Effector memory CD8-positive, alpha-beta T cell (primary cell): ENCODE measurements around the gene TOX3.

Experiments
- ATAC-seq: fragments of 150-1000 bp; cut with Tn5 transposase; replicated peaks from 2 replicates; pipeline ENCODE4 v1.10.0; 2021; ENCODE audit warnings: mild to moderate bottlenecking, moderate library complexity
- DNase-seq, 3 experiments: peaks; one replicate each; pipeline ENCODE4 v3.0.0; 2021
- H3K27ac Mint-ChIP-seq, 2 donors: one replicate each; pipeline ENCODE4 v1.8.0; 2022; ENCODE audit warnings: mild to moderate bottlenecking in 2 of 2, mixed read lengths in 2 of 2, moderate library complexity in 2 of 2
- H3K27me3 Mint-ChIP-seq, 2 donors: one replicate each; pipeline ENCODE4 v1.8.0; 2022; ENCODE audit warnings: mixed read lengths in 2 of 2
- H3K36me3 Mint-ChIP-seq: one replicate; pipeline ENCODE4 v1.8.0; 2022; ENCODE audit warnings: mild to moderate bottlenecking, moderate library complexity, mixed read lengths; ENCODE audit not compliant: insufficient read depth
- H3K4me1 Mint-ChIP-seq, 2 donors: one replicate each; pipeline ENCODE4 v1.8.0; 2022; ENCODE audit warnings: low read depth in 2 of 2, mixed read lengths in 2 of 2
- H3K4me3 Mint-ChIP-seq, 2 donors: one replicate each; pipeline ENCODE4 v1.8.0; 2022; ENCODE audit warnings: mild to moderate bottlenecking in 2 of 2, mixed read lengths in 2 of 2, moderate library complexity in 2 of 2
- H3K9me3 Mint-ChIP-seq, 2 donors: one replicate each; pipeline ENCODE4 v1.8.0; 2022; ENCODE audit warnings: mixed read lengths in 2 of 2
- total RNA-seq, 9 experiments: gene quantifications; one replicate each; lab custom pipeline; 2026; lab: John Stamatoyannopoulos, UW

The TOX3 gene
- total RNA-seq = 0 to 0.11 (median 0) reads per million in 9 experiments

- H3K27me3 Mint-ChIP-seq = peaks cover 22 to 48% of the 10 kb centered on the region in 2 donors
Measured at GRCh38 chr16:52547004-52547833, at the start of gene TOX3. TSS of gene TOX3 (minus strand) at chr16:52547143. CDS start at chr16:52546723, 420 bp downstream.

GRCh38 chr16:52592778-52593177, 45.8 kb upstream of the TOX3 start:
- no peaks in the 10 kb centered on the region for H3K9me3 Mint-ChIP-seq

More at GRCh38 chr16:52547004-52547833, at the start of gene TOX3:
- no peak for DNase-seq
- Mint-ChIP-seq H3K9me3 (peaks cover 0 to 4% of the 10 kb centered on the region in 2 donors), H3K4me3 (peak within 1 kb of the TSS in 1 of 2 donors; percentile 61), H3K4me1 (peaks cover 3 to 5% of the 10 kb centered on the region in 2 donors), H3K36me3 (no peaks in the 10 kb centered on the region), H3K27ac (no peak within 1 kb of the TSS)
- no peak for ATAC-seq

DNA sequence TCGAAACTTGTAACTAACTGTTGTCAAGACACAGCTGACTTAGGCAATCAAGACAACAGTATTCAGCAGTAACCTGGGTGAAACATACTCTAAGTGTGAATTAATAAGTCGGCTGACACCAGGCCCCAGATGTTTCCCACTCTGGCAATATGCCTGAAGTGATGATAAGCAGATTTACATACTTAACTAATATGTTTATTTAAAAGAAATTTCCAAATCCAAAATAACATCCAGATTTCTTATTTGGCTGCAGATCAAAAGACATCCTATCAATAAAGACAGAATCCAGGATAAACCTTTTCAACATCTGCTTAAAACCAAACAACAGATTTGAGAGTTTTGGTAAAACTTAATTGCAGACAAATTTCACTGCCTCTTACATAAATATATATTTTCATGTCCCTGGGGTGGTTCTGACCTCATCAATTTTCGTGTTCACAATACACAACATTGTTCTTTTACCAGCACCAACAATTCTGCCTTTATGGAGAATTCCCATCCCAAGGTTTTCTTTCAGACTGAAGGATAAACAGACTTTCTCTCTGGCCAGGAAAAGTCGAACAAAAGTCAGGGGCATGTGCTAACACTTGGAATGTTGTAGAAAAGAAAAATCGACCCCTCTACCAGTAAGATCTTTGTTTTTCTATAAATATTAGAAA, 45.1 kb upstream of the TOX3 start:
- no peak for DNase-seq
- no peak for ATAC-seq
- Mint-ChIP-seq H3K4me1 (no peaks in the 10 kb centered on the region), H3K27ac (no peak overlapping the region), H3K9me3 (no peaks in the 10 kb centered on the region), H3K4me3 (no peak overlapping the region), H3K36me3 (no peaks in the 10 kb centered on the region), H3K27me3 (no peaks in the 10 kb centered on the region)

More at GRCh38 chr16:52592778-52593177, 45.8 kb upstream of the TOX3 start:
- no peaks in the 10 kb centered on the region for H3K36me3 Mint-ChIP-seq
- no peak for DNase-seq
- no peak for ATAC-seq
- H3K4me3 Mint-ChIP-seq = no peak overlapping the region
- H3K27ac Mint-ChIP-seq = no peak overlapping the region
- no peaks in the 10 kb centered on the region for H3K4me1 Mint-ChIP-seq
- H3K27me3 Mint-ChIP-seq = no peaks in the 10 kb centered on the region

DNA sequence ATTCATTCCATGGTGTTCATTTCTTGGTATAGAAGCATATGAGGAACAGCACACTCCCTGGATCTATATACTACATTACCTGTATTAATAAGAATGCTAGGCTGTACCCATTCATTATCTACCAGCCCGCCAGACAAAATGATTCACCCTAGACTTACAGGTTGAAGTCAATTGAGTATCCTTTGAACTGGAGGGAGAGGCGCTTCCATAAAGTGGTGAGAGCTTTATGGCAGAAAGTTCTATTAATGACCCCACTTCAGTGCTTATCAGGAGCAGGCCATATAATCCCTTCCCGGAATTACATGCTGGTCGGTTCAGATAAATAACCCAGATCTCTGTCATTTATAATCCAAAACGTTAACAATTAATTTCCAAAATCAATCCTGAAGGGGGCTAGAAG, 44.5 kb upstream of the TOX3 start:
- H3K9me3 Mint-ChIP-seq = no peaks in the 10 kb centered on the region
- no peaks in the 10 kb centered on the region for H3K4me1 Mint-ChIP-seq
- DNase-seq (no peak), ATAC-seq (no peak)
- H3K36me3 Mint-ChIP-seq = no peaks in the 10 kb centered on the region
- no peak overlapping the region for H3K4me3 Mint-ChIP-seq
- no peak overlapping the region for H3K27ac Mint-ChIP-seq
- no peaks in the 10 kb centered on the region for H3K27me3 Mint-ChIP-seq

DNA sequence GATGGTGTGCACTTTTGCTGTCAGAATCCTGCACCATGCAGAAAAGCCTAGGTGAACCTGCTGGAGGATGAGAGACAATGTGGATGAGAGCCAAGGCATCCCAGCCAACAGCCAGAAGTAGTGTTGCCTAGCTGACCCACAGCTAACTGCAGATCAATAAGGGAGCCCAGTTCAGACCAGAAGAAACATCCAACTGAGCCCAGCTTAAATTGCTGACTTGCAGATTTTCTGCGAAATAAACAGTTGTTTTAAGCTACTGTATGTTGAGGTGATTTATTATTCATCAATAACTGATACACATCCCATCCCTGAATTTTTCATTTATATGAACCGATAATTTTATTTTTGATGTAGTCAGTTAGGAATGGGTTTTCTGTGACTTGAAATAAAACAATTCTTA, 39.2 kb upstream of the TOX3 start:
- no peak for DNase-seq
- Mint-ChIP-seq H3K36me3 (no peaks in the 10 kb centered on the region), H3K27ac (no peak overlapping the region), H3K4me1 (no peaks in the 10 kb centered on the region), H3K9me3 (peaks cover 0 to 6% of the 10 kb centered on the region in 2 donors), H3K4me3 (no peak overlapping the region), H3K27me3 (no peaks in the 10 kb centered on the region)
- ATAC-seq = no peak

DNA sequence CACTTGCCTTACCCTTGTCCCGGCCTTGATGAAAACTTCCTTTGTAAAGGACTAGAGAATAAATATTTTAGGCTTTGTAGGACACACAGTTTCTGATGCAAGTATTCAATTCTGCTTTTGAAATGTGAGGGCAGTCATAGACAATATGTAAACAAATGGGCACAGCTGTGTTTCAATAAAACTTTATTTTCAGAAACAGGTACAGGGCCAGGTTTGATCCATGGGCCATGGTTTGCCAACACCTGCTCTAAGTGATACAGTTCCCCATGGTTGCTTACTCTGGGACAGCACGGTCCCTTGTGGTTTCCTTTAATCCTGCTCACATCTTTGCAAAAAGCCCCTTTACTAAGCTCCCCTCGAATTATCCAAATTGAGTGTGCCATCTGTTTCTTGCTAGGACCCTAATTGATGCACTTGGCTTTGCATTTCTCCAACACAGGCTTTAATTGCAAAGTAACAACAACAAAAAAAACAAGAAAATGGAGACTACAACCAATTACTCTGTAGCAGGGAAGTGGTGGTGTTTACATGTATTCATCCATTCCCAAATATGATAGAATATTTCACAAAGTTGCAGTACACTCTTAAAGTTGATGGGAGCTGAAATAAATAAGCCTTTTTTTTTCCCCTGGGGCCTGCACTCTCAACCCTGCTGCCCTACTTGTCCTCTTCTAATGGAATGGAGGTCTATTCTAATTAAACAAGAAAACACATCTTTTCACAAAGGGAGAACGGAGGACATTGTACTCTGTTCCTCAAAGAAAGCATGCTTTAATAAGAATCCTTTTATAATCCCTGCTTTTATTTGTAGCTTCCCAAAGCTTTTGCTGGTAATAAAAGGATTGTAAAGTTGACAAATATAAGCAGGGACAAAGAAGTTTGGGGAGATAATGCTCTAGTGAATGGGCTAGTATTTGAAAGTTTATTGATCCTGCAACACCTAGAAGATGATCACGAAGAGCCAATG, 37.7 kb upstream of the TOX3 start:
- Mint-ChIP-seq H3K4me3 (no peak overlapping the region), H3K4me1 (no peaks in the 10 kb centered on the region), H3K36me3 (no peaks in the 10 kb centered on the region), H3K9me3 (peaks cover 0 to 6% of the 10 kb centered on the region in 2 donors), H3K27me3 (no peaks in the 10 kb centered on the region), H3K27ac (no peak overlapping the region)
- no peak for DNase-seq
- ATAC-seq = no peak

- ATAC-seq = no peak
- Mint-ChIP-seq H3K9me3 (peaks cover 0 to 6% of the 10 kb centered on the region in 2 donors), H3K4me1 (no peaks in the 10 kb centered on the region), H3K4me3 (no peak overlapping the region), H3K36me3 (no peaks in the 10 kb centered on the region), H3K27me3 (no peaks in the 10 kb centered on the region), H3K27ac (no peak overlapping the region)
- DNase-seq = no peak
Measured at GRCh38 chr16:52581530-52581929, 34.6 kb upstream of the TOX3 start.

DNA sequence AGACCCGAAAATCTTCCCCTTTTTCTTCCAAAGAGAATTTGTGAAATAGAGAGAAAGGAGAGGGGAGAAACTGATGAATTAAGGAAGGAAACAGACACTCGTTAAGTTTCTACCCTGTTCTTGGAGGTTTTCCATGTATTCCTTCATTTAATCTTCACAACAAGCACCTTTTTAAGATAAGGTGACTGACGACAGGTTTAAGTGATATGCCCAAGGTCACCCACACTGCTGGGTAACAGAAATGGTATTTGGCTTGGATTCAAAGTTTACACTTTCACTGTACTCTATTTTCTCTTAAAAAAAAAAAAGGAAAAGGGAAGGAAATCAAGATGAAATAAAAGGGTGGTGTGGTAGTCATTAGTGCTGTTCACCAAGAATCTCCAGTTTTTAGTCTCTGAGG, 33.5 kb upstream of the TOX3 start:
- Mint-ChIP-seq H3K9me3 (peaks cover 0 to 11% of the 10 kb centered on the region in 2 donors), H3K27me3 (no peaks in the 10 kb centered on the region), H3K36me3 (no peaks in the 10 kb centered on the region), H3K4me3 (no peak overlapping the region), H3K27ac (no peak overlapping the region), H3K4me1 (no peaks in the 10 kb centered on the region)
- DNase-seq (no peak), ATAC-seq (no peak)

DNA sequence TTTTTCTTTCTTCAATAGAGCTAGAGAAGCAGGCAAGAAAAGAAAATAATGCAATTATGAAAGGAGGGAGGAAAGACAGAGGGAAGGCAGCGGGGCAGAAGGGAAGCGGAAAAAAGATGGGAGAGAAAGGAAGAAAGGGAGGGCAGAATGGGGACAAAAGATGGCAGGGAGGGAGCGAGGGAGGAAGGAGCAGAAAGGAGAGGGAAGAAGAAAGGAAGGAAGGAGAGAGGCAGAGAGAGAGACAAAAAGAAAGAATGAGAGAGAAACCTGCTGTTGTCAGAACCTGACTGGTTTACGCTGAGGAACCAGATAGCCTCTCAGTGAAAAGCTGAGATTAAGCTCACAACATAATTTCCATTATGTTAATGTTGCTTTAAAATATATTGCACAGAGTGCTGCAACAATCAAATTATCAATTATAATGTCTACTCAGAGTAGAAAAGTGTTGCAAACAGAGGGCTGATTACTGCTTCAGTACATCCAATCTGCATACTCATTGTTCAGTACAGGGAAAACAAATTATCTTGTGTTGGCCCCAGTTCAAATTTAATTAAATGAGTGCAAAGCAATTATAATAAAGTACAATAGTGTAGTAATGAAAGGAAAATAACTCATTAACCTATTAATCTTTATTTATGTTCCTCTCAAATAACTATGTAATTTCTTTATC, 32.0 kb upstream of the TOX3 start:
- Mint-ChIP-seq H3K4me1 (no peaks in the 10 kb centered on the region), H3K27ac (no peak overlapping the region), H3K27me3 (no peaks in the 10 kb centered on the region), H3K4me3 (no peak overlapping the region), H3K36me3 (no peaks in the 10 kb centered on the region), H3K9me3 (peaks cover 0 to 10% of the 10 kb centered on the region in 2 donors)
- ATAC-seq = no peak
- DNase-seq = no peak

DNA sequence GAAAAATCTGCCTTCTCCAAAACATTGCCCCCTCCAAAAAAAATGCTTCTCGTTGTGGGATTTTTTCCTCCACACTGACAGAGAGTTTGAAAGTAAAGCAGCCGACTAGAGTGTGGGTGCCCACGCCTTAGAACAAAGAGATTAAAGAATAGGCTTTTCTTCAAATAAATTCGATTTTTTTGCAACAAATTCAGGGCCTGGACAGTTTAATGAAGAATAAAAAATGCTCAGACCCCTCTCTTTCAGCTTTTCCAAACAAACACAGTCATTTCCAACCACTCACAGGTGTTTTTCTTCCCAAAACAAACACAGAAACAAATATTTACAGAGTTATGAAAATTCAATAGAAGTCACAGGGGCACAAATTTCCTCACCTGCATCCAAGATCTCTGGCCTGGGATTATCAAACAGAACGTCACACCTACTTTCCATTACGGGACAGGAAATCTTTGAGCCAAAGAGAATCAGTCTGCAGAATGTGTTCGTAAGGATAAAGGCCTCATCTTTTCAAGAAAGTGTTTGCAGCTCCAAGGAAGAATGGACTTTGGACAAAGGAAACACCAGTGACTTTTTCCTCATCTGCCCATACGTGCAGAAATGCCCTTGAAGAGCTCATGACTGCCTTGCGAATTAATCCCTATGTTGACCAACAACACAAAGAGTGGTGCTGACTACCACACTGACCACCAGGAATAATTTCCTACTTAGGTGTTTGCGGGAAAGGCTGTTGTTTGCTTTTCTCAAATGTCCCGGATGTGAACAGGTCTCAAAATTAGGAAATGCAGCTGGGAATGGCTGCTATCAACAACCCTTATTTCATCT, 31.3 kb upstream of the TOX3 start:
- ATAC-seq (no peak), DNase-seq (no peak)
- H3K27me3 Mint-ChIP-seq = no peaks in the 10 kb centered on the region
- no peaks in the 10 kb centered on the region for H3K36me3 Mint-ChIP-seq
- H3K4me1 Mint-ChIP-seq = no peaks in the 10 kb centered on the region
- no peak overlapping the region for H3K4me3 Mint-ChIP-seq
- no peak overlapping the region for H3K27ac Mint-ChIP-seq
- H3K9me3 Mint-ChIP-seq = peaks cover 0 to 9% of the 10 kb centered on the region in 2 donors

GRCh38 chr16:52577130-52577706, 30.3 kb upstream of the TOX3 start:
- Mint-ChIP-seq H3K27ac (no peak overlapping the region), H3K9me3 (peaks cover 0 to 18% of the 10 kb centered on the region in 2 donors), H3K4me3 (no peak overlapping the region), H3K27me3 (no peaks in the 10 kb centered on the region), H3K36me3 (no peaks in the 10 kb centered on the region), H3K4me1 (no peaks in the 10 kb centered on the region)
- DNase-seq (no peak), ATAC-seq (no peak)
